GM12878 (cell line): ENCODE results near the gene INPP4B.

ENCODE experiments used
- JUND ChIP-seq: IDR thresholded peaks from 2 replicates; pipeline ENCODE4 v1.6.1; 2012; ENCODE audit warnings: low read depth, mild to moderate bottlenecking, low read length, improper control_type of control experiment, moderate library complexity
- MTA2 ChIP-seq: fragments of 450-650 bp; IDR thresholded peaks from 2 replicates; pipeline ENCODE4 v1.6.1; 2016; ENCODE audit warnings: low read depth, mild to moderate bottlenecking, moderate library complexity
- NFYB ChIP-seq: IDR thresholded peaks from 2 replicates; pipeline ENCODE4 v1.6.1; 2011; ENCODE audit warnings: low read depth, mild to moderate bottlenecking, low read length, improper control_type of control experiment, moderate library complexity; ENCODE audit not compliant: insufficient read depth
- POLR2A ChIP-seq: IDR thresholded peaks from 2 replicates; pipeline ENCODE4 v1.6.1; 2011; ENCODE audit warnings: low read depth, mild to moderate bottlenecking, low read length
- POLR2AphosphoS5 ChIP-seq: IDR thresholded peaks from 2 replicates; pipeline ENCODE4 v1.6.1; 2011; ENCODE audit warnings: mild to moderate bottlenecking, low read length, inconsistent platforms
- SREBF2 ChIP-seq: IDR thresholded peaks from 2 replicates; pipeline ENCODE4 v1.6.1; 2012; ENCODE audit warnings: mild to moderate bottlenecking, low read length
- TF ChIP-seq, protein P1 (sequence below), 3 experiments: IDR thresholded peaks in 2 of 3; conservative IDR thresholded peaks in 1 of 3; 2 replicates each; pipeline ENCODE4 v1.5.1; 2011; ENCODE audit warnings: low read depth in 3 of 3, low read length in 3 of 3, mild to moderate bottlenecking in 3 of 3, control low read depth in 2 of 3, moderate library complexity in 2 of 3, inconsistent platforms in 1 of 3, mixed read lengths in 1 of 3; ENCODE audit not compliant: control insufficient read depth in 2 of 3, insufficient read depth in 1 of 3; ENCODE audit errors: extremely low read depth in 1 of 3
- TF ChIP-seq, protein P2 (sequence below): fragments of 450-650 bp; formaldehyde crosslinking; IDR thresholded peaks from 2 replicates; pipeline ENCODE4 v1.4.0; 2022; ENCODE audit warnings: mild to moderate bottlenecking, moderate library complexity

DNA sequence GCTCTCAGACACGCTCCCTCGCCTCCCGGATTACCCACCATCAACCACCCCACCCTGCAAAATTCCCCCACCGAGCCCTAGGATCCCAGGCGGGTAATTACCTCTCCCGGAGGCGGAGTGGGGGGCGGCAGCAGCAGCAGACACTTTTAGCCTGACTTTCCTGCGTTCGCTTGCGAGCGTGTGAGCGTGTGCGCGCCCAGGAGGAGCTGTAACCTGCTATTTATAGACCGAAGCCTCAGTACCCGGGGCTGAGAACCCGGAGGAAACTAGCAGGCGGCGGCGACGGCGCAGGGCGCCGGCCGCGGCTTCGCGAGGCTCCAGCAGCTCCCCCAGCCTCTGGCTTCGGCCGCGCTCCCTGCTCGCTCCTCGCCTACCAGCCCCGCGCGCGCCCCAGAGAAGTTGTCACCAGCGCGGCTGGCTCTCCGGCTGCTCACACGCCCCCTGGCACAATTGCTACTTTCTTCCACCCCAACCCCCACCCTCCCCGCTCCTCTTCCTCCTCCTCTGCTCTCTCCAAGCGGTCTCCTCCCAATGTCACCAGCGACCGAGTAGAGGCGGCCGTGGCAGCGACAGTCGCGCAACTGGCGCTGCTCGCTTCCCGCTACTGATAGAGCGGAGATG lies at the start of gene INPP4B:
- TF ChIP-seq, protein P1, sequence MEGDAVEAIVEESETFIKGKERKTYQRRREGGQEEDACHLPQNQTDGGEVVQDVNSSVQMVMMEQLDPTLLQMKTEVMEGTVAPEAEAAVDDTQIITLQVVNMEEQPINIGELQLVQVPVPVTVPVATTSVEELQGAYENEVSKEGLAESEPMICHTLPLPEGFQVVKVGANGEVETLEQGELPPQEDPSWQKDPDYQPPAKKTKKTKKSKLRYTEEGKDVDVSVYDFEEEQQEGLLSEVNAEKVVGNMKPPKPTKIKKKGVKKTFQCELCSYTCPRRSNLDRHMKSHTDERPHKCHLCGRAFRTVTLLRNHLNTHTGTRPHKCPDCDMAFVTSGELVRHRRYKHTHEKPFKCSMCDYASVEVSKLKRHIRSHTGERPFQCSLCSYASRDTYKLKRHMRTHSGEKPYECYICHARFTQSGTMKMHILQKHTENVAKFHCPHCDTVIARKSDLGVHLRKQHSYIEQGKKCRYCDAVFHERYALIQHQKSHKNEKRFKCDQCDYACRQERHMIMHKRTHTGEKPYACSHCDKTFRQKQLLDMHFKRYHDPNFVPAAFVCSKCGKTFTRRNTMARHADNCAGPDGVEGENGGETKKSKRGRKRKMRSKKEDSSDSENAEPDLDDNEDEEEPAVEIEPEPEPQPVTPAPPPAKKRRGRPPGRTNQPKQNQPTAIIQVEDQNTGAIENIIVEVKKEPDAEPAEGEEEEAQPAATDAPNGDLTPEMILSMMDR (IDR thresholded peaks at IDR 0.05 in 2 of 3, conservative IDR thresholded peaks at IDR 0.05 in 1 of 3; ENCODE audit: control insufficient read depth in 2 of 3, extremely low read depth in 1 of 3, insufficient read depth in 1 of 3, low read depth in 3 of 3, low read length in 3 of 3), result no peak
- no peak for TF ChIP-seq NFYB
- TF ChIP-seq POLR2A, result no peak
- TF ChIP-seq POLR2AphosphoS5, result no peak
- TF ChIP-seq SREBF2, result no peak
- TF ChIP-seq JUND, result no peak
- TF ChIP-seq, protein P2, sequence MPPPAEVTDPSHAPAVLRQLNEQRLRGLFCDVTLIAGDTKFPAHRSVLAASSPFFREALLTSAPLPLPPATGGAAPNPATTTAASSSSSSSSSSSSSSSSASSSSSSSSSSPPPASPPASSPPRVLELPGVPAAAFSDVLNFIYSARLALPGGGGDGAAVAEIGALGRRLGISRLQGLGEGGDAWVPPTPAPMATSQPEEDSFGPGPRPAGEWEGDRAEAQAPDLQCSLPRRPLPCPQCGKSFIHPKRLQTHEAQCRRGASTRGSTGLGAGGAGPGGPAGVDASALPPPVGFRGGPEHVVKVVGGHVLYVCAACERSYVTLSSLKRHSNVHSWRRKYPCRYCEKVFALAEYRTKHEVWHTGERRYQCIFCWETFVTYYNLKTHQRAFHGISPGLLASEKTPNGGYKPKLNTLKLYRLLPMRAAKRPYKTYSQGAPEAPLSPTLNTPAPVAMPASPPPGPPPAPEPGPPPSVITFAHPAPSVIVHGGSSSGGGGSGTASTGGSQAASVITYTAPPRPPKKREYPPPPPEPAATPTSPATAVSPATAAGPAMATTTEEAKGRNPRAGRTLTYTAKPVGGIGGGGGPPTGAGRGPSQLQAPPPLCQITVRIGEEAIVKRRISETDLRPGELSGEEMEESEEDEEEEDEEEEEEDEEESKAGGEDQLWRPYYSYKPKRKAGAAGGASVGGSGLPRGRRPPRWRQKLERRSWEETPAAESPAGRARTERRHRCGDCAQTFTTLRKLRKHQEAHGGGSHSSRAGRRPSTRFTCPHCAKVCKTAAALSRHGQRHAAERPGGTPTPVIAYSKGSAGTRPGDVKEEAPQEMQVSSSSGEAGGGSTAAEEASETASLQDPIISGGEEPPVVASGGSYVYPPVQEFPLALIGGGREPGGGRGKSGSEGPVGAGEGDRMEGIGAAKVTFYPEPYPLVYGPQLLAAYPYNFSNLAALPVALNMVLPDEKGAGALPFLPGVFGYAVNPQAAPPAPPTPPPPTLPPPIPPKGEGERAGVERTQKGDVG (CRISPR knock-in tag), result no peak
- TF ChIP-seq MTA2, result no peak
